ENCODE data around the gene WWC2.

DNA sequence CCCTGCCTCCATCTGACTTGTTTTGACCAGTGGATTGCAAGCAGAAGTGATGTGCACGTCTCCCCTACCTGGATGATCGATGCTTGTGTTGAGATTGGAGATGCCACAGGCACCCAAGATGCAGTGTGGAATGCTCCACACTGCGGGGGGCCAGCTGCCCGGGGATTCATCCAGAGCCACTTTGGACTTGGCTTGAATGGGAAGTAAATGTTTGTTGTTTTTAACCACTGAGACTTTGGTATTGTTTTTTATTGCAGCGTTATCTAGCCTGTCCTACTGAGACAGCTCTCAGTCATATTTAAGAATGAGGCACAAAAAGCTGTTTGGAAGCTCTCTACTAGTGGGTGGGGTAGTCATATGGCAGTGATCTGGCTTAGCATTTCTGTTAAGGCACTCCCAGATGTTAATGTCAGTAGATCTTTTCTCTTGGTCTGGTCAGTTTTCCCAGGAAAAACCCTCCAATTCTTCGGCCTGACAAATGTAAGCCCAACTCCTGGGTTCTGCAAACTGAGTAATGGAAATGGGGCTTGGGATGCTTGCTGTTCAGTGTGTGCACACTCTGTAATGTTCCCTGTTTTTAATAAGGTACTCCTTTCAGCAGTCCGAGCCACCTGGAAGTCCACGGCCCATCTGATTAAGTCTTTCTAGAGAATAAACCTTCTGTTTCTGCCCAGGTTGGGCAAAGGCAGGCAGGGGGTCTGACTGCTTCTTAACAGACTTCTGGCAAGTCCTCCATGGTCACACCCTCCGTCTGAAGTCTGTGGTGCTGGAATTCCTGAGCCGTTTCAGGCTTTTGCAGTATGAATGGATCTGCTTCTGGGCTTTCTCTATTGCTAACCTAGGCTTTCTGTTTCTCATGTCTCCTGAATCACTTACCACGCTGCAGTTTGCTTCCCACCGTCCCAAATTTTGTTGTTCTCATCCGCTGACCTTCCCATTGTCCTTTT lies 74.8 kb downstream of the WWC2 start:
- no peak for TF ChIP-seq CTCF (IDR thresholded peaks at IDR 0.05 in 8 of 11, conservative IDR thresholded peaks at IDR 0.05 in 3 of 11)
- no peak for TF ChIP-seq POLR2A (IDR thresholded peaks at IDR 0.05)
